Fibroblast of lung (primary cell): ENCODE measurements around the gene CTSG.

Experiments used
- CTCF ChIP-seq, 2 donors: IDR thresholded peaks in 1 of 2; conservative IDR thresholded peaks in 1 of 2; 1 replicate in 1 of 2; 2 replicates in 1 of 2; pipeline ENCODE4 v1.5.1; 2011 to 2012; ENCODE audit warnings: low read length in 2 of 2, control low read depth in 1 of 2, inconsistent platforms in 1 of 2, low read depth in 1 of 2, mild to moderate bottlenecking in 1 of 2
- EZH2 ChIP-seq: IDR thresholded peaks from 2 replicates; pipeline ENCODE4 v1.5.1; 2012; ENCODE audit warnings: low read length, control low read depth, mild to moderate bottlenecking; ENCODE audit errors: missing control alignments

- TF ChIP-seq CTCF (conservative IDR thresholded peaks at IDR 0.05 in 1 of 2, IDR thresholded peaks at IDR 0.05 in 1 of 2; ENCODE audit: low read depth in 1 of 2, low read length in 2 of 2) (no peak), EZH2 (no peak)
Measured at GRCh38 chr14:24609655-24610344, 33.8 kb upstream of the CTSG start, which contains the start of gene GZMH.
